Measurements from ENCODE around the gene PLSCR1.

Gene PLSCR1

DNA sequence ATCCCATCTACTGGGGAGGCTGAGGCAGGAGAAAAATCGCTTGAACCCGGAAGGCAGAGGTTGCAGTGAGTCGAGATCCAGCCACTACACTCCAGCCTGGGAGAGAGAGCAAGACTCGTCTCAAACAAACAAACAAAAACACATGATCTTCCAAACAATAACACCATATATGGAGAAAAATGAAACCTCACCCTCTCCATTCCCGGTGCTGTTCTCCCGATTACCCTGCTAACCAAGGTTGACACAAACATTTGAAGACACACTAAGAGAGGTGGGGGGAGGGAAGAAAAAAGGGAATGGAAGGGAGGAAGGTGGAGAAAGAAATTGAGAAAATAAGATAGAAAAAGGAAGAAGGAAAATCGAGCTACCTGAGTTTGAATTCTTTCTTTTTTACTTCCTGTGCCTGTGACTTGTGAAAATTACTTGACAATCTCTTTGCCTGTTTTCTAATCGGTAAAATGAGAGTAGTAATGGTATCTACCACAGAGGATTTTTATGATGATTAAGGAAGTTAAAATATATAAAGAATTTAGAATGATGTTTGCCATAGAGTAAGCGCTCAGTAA, 73.9 kb downstream of the PLSCR1 start:
- no peak for DNase-seq

- DNase-seq = no peak
Measured at GRCh38 chr3:146469150-146470017, 75.0 kb downstream of the PLSCR1 start, which contains the start of gene PLSCR2. Gene PLSCR2, minus strand, starts transcription at chr3:146469561. Its CDS starts 9,657 bp downstream, at chr3:146459904.

DNA sequence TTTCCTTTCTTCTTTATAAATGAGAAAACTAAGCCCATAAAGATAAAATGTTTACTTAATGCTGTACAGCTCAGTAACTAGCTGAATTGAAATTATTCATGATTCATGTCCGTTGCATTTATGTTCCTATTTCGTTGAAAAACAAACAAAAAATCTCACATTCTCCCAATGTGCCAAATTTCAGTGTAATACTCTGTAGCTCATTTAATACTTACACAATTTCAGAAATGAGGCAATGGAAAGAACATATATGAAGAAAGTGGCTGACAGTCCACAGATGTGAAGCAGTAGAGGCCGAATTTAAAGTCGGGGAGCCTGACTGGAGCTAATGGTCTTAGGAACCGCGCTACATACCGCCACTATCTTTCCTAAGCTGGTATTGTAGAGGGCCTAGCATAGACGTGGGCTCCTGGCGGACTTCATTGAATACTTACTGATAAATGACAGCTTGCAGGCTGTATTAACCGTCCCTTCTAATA, 75.7 kb downstream of the PLSCR1 start:
- DNase-seq = no peak

DNA sequence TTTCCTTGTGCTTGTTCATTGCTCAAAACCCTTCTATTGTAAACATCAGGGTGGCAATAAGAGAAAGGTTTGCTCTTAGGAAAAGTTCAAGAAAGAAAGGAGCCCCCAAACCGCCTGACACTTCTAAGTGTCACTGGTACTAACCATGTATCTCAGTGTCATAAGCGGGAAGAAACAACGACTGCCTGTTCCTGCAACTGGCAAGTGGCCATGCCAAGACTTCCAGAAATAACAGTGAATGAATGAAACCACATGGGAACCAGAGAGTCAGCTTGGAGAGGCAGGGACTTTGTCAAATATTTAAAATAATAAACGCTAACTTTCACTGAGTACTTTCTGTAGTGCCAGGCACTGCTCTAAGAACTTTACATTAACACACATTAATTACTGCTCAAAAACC, 76.2 kb downstream of the PLSCR1 start:
- DNase-seq = no peak

DNA sequence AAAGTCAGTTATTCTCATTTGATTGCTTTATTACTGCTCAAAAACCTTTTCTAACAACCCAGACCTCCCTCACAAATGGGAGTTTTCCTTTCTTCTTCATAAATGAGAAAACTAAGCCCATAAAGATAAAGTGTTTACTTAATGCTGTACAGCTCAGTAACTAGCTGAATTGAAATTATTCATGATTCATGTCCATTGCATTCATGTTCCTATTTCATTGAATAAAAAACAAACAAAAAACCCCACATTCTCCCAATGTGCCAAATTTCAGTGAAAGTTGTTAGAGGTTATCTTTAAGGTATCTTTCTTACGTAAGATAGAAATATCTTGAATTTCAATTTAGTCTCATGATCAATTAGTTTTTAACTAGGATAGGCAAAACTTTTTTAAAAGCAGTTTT, 77.8 kb downstream of the PLSCR1 start:
- no peak for DNase-seq

GRCh38 chr3:146465693-146466465, 78.5 kb downstream of the PLSCR1 start:
- DNase-seq = no peak

Measured in SW 1271 (cell line).